Spleen (tissue), 11 donors: ENCODE data around the gene FLOT1. TPM values are rescaled to one million over a fixed set of nuclear protein-coding genes. Genes with fewer than 3 reads are reported as not detected.
"Not testable (repeated sequence)": the region's sequence is repeated elsewhere in the genome, so short reads cannot be mapped to it uniquely, and the experiment has no call there.

Experiments used
- DNase-seq: peaks from one replicate; pipeline ENCODE4 v3.0.0-alpha.2; 2020
- H3K27ac ChIP-seq, 8 donors: fragments of 200-600 bp; sonication (generic) in 7 of 8; 1 replicate in 4 of 8; 2 replicates in 4 of 8; pipeline versions ENCODE4 v1.5.0 to v1.8.0; 2016 to 2021; ENCODE audit warnings: inconsistent platforms in 4 of 8, mild to moderate bottlenecking in 4 of 8, moderate library complexity in 1 of 8
- H3K27me3 ChIP-seq, 7 donors: fragments of 200-600 bp; sonication (generic) in 6 of 7; replicated peaks in 1 of 7; 1 replicate in 4 of 7; 2 replicates in 3 of 7; pipeline versions ENCODE4 v1.5.0 to v1.8.0; 2016 to 2021; ENCODE audit warnings: inconsistent platforms in 3 of 7, mild to moderate bottlenecking in 1 of 7
- H3K36me3 ChIP-seq, 6 donors: fragments of 200-600 bp; sonication (generic) in 5 of 6; 1 replicate in 4 of 6; 2 replicates in 2 of 6; pipeline versions ENCODE4 v1.5.0 to v1.8.0; 2016 to 2021; ENCODE audit warnings: inconsistent platforms in 2 of 6
- H3K4me1 ChIP-seq, 6 donors: fragments of 200-600 bp; sonication (generic) in 5 of 6; 1 replicate in 3 of 6; 2 replicates in 3 of 6; pipeline versions ENCODE4 v1.5.0 to v1.8.0; 2016 to 2021; ENCODE audit warnings: inconsistent platforms in 3 of 6
- H3K4me3 ChIP-seq, 8 donors: fragments of 200-600 bp; sonication (generic) in 7 of 8; 1 replicate in 4 of 8; 2 replicates in 4 of 8; pipeline versions ENCODE4 v1.5.0 to v1.8.0; 2016 to 2021; ENCODE audit warnings: inconsistent platforms in 4 of 8, mild to moderate bottlenecking in 4 of 8, moderate library complexity in 2 of 8
- H3K9me3 ChIP-seq, 8 donors: fragments of 200-600 bp; sonication (generic) in 7 of 8; 1 replicate in 4 of 8; 2 replicates in 4 of 8; pipeline versions ENCODE4 v1.5.0 to v1.8.0; 2016 to 2021; ENCODE audit warnings: inconsistent platforms in 4 of 8
- CTCF ChIP-seq, 11 experiments: fragments of 200-600 bp in 7 of 11; fragments of 450-650 bp in 4 of 11; sonication (generic) in 4 of 11; IDR thresholded peaks in 8 of 11; conservative IDR thresholded peaks in 3 of 11; 1 replicate in 7 of 11; 2 replicates in 4 of 11; pipeline versions ENCODE4 v1.4.0 to v1.8.0; 2016 to 2021; ENCODE audit warnings: antibody characterized with exemption in 11 of 11, inconsistent platforms in 4 of 11, mild to moderate bottlenecking in 1 of 11
- POLR2A ChIP-seq, 3 donors: fragments of 450-650 bp; IDR thresholded peaks; one replicate each; pipeline ENCODE4 v1.5.1; 2017; ENCODE audit warnings: antibody characterized with exemption in 3 of 3, mild to moderate bottlenecking in 1 of 3
- POLR2AphosphoS5 ChIP-seq, 3 donors: sonication (generic); formaldehyde crosslinking; IDR thresholded peaks; one replicate each; pipeline ENCODE4 v1.5.1; 2017; ENCODE audit warnings: antibody characterized with exemption in 3 of 3
- WGBS, 5 donors: extraction: QIAGEN DNeasy Blood & Tissue Kit in 3 of 5; methylation state at CpG; one replicate each; pipeline versions ENCODE4 v1.1.5 to v1.1.7; 2013 to 2018; 5-methylcytosine and 5-hydroxymethylcytosine counted together
- intact Hi-C: fragments of 100-400 bp; cut with DNase I; formaldehyde crosslinking; loops from one replicate; pipeline ENCODE4 v1.15.0; 2023; ENCODE audit warnings: low total_unique reads
- polyA plus RNA-seq, 3 donors: library from polyadenylated mRNA; stranded (reverse); fragments of 200-250 nt; gene quantifications; one replicate each; pipeline ENCODE4 v1.2.1, GENCODE V29; 2013
- total RNA-seq, 7 donors: library from RNA; depleted of rRNA in 3 of 7; stranded (reverse); fragments of >200 nt in 3 of 7; fragmentation: NEBNext Ultra II Directional in 4 of 7; extraction: Animal tissue kit (Norgen Biotek cat#: 25700) in 4 of 7; gene quantifications; one replicate each; pipeline versions ENCODE4 v1.1.0 to v1.2.1, GENCODE V29; 2016 to 2021
- donor health status: healthy with polysubstance abuse.
- donor health status: DM: no; HTN: no; CAD: no; lungs with moderate emphysema.
- donor health status: DM: no; HTN: no; CAD: no.
- donor health status: Bipolar disorder and iron deficiency.
- donor health status: healthy.
- donor health status: DM: no; HTN: no; CAD: no.
- donor health status: DM: yes; HTN: yes; CAD: no.

The FLOT1 gene
- total and polyA plus RNA-seq, 10 donors = 116 to 205 (median 165) TPM

- DNase-seq = no peak
- TF ChIP-seq POLR2AphosphoS5 (IDR thresholded peaks at IDR 0.05) (no peak), CTCF (IDR thresholded peaks at IDR 0.05 in 8 of 11, conservative IDR thresholded peaks at IDR 0.05 in 3 of 11) (no peak), POLR2A (IDR thresholded peaks at IDR 0.05) (no peak)
- WGBS, 5 donors = 75 to 92% (median 83%) methylated on average over 10 of the region's 10 CpGs
- Histone ChIP-seq H3K4me3 (no peak overlapping the region), H3K4me1 (peaks cover 0 to 61% (median 21%) of the 10 kb centered on the region in 6 donors), H3K9me3 (no peaks in the 10 kb centered on the region), H3K27ac (peak overlapping the region in 3 of 8 donors; percentile 17 to 77 (median 57)), H3K36me3 (no peaks in the 10 kb centered on the region), H3K27me3 (peaks cover 0 to 6% (median 0%) of the 10 kb centered on the region in 7 donors)
- intact Hi-C loops = no loop called here
These were observed 17.2 kb upstream of the FLOT1 start for GRCh38 chr6:30759575-30760239.

- Histone ChIP-seq H3K27me3 (no peaks in the 10 kb centered on the region), H3K36me3 (no peaks in the 10 kb centered on the region), H3K27ac (no peak overlapping the region), H3K4me1 (peaks cover 0 to 58% (median 19%) of the 10 kb centered on the region in 6 donors), H3K4me3 (no peak overlapping the region), H3K9me3 (no peaks in the 10 kb centered on the region)
- DNase-seq = no peak
- 79 to 94% (median 85%) methylated on average over 1 of the region's 1 CpG for WGBS, 5 donors
- intact Hi-C loops = no loop called here
- no peak for TF ChIP-seq CTCF (IDR thresholded peaks at IDR 0.05 in 8 of 11, conservative IDR thresholded peaks at IDR 0.05 in 3 of 11)
- no peak for TF ChIP-seq POLR2AphosphoS5 (IDR thresholded peaks at IDR 0.05)
- TF ChIP-seq POLR2A (IDR thresholded peaks at IDR 0.05) = no peak
These were observed 14.9 kb upstream of the FLOT1 start for GRCh38 chr6:30757261-30757904.

- DNase-seq, H3K27ac ChIP-seq, H3K9me3 ChIP-seq, H3K36me3 ChIP-seq, H3K4me3 ChIP-seq, intact Hi-C loops, H3K27me3 ChIP-seq: not testable (repeated sequence)
- WGBS, 5 donors = 89 to 98% (median 94%) methylated on average over 7 of the region's 7 CpGs
- peaks cover 0 to 63% (median 19%) of the 10 kb centered on the region in 6 donors for H3K4me1 ChIP-seq
These were observed 14.0 kb upstream of the FLOT1 start for GRCh38 chr6:30756405-30757003.

- H3K9me3 ChIP-seq = no peaks in the 10 kb centered on the region
- 88 to 95% (median 92%) methylated on average over 3 of the region's 3 CpGs for WGBS, 5 donors
- no peak for DNase-seq
- H3K27me3 ChIP-seq = no peaks in the 10 kb centered on the region
- H3K36me3 ChIP-seq = no peaks in the 10 kb centered on the region
- no peak overlapping the region for H3K4me3 ChIP-seq
- peaks cover 0 to 55% (median 14%) of the 10 kb centered on the region in 6 donors for H3K4me1 ChIP-seq
- no peak overlapping the region for H3K27ac ChIP-seq
- intact Hi-C loops = no loop called here
- no peak for TF ChIP-seq POLR2A (IDR thresholded peaks at IDR 0.05)
- TF ChIP-seq CTCF (IDR thresholded peaks at IDR 0.05 in 8 of 11, conservative IDR thresholded peaks at IDR 0.05 in 3 of 11) = no peak
- no peak for TF ChIP-seq POLR2AphosphoS5 (IDR thresholded peaks at IDR 0.05)
These were observed 12.1 kb upstream of the FLOT1 start for GRCh38 chr6:30754631-30755030.
